GM19035 (cell line): Measurements from ENCODE around the gene PCDH10.

ENCODE experiments used
- ATAC-seq: cut with Tn5 transposase; IDR thresholded peaks from one replicate; pipeline ENCODE4 v1.9.1; 2021; ENCODE audit not compliant: unreplicated experiment

Gene PCDH10

DNA sequence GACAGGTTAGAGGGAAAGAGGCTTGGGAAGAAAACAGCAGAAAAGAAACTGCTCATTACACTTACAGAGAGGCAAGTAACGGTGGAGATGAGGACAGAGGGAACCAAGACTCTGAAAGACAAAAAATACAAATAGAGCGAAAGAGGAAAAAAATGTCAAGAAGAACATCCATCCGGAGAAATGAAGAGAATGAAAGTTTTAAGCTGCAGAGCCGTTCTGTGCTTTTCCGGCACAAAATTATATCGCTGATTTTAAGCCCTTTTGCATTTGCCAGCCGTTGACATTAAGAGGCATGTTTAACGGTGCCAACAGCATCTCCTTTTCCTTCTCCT is 236 bp downstream of the PCDH10 start:
- no peak for ATAC-seq

GRCh38 chr4:133149932-133150471 is 908 bp downstream of the PCDH10 start:
- ATAC-seq, result no peak

- ATAC-seq, result no peak
These were observed 1.6 kb downstream of the PCDH10 start for GRCh38 chr4:133150486-133151340.

- no peak for ATAC-seq
These were observed 2.2 kb downstream of the PCDH10 start for GRCh38 chr4:133151341-133151690.

DNA sequence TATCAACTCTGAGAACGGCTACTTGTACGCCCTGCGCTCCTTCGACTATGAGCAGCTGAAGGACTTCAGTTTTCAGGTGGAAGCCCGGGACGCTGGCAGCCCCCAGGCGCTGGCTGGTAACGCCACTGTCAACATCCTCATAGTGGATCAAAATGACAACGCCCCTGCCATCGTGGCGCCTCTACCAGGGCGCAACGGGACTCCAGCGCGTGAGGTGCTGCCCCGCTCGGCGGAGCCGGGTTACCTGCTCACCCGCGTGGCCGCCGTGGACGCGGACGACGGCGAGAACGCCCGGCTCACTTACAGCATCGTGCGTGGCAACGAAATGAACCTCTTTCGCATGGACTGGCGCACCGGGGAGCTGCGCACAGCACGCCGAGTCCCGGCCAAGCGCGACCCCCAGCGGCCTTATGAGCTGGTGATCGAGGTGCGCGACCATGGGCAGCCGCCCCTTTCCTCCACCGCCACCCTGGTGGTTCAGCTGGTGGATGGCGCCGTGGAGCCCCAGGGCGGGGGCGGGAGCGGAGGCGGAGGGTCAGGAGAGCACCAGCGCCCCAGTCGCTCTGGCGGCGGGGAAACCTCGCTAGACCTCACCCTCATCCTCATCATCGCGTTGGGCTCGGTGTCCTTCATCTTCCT is 2.7 kb downstream of the PCDH10 start:
- no peak for ATAC-seq

DNA sequence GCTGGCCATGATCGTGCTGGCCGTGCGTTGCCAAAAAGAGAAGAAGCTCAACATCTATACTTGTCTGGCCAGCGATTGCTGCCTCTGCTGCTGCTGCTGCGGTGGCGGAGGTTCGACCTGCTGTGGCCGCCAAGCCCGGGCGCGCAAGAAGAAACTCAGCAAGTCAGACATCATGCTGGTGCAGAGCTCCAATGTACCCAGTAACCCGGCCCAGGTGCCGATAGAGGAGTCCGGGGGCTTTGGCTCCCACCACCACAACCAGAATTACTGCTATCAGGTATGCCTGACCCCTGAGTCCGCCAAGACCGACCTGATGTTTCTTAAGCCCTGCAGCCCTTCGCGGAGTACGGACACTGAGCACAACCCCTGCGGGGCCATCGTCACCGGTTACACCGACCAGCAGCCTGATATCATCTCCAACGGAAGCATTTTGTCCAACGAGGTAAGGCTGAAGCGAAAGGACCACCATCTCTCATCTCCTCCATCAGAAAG is 3.3 kb downstream of the PCDH10 start:
- no peak for ATAC-seq

DNA sequence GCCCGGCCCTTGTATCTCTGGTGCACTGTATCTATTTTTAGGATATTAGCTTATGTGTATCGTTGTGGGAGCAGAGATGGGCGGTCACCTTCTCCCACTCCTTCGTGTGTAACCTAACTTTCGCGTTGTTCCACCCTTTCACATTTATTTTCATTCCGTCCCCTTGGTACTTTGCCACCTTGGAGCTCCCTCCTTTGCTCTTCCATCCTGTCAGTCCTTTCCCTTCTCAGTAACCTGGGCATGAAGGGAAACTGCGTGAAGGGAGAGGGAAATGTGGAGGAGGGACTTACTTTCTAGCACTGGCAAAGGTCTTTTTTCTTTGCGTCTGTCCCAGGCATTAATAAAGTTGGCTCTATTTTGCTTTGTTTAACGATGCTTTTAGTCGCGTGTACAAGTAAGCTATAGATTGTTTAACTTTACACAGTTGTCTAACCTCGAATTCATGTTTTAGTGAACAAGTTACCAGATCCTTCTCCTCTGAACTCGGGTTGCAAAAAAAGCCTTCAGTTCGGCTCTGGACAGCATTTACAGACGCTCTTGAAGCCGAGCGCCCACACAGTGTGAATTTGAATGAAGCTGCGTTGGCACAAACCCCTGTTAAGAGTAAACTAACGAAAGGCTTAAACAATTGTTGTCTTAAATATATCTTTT is 3.9 kb downstream of the PCDH10 start:
- no peak for ATAC-seq

DNA sequence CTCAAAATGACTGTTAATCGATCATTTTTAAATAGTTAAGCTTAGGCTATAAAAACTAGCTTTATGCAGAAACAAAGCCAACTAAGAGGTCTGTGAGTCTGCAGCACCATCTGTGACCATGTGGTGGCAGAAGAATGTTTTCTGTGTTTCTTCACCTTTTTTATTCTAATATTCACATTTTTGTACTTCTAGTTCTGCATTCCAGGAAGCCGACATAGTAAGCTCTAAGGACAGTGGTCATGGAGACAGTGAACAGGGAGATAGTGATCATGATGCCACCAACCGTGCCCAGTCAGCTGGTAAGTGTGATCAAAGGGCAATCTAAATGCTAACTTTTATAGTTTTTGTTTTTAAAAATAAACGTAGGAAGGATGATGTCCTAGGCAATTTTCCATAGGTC is 5.6 kb downstream of the PCDH10 start:
- ATAC-seq, result peak; percentile 62

GRCh38 chr4:133156096-133156495 is 7.0 kb downstream of the PCDH10 start:
- no peak for ATAC-seq

DNA sequence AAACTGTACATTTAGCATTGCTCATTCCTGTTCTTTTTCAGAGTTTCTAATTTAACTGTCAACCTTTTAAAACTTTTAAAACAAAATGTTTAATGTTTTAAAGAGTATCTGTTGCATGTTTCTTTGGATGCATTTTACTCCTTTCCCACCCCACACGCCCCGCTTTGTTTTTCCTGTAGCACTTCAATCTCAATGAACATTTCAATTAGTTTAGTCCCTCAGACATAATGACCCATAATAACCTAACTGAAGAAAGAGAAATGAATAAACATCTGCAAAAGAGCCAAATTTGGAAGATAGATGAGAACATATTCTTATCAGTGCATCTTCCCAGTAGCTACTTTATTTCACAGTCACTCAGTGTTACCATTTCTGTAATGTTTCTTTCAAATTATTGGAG is 7.5 kb downstream of the PCDH10 start:
- ATAC-seq, result no peak

- ATAC-seq, result no peak
These were observed 8.5 kb downstream of the PCDH10 start for GRCh38 chr4:133157460-133158160.

GRCh38 chr4:133160853-133161252 is 11.8 kb downstream of the PCDH10 start:
- no peak for ATAC-seq

DNA sequence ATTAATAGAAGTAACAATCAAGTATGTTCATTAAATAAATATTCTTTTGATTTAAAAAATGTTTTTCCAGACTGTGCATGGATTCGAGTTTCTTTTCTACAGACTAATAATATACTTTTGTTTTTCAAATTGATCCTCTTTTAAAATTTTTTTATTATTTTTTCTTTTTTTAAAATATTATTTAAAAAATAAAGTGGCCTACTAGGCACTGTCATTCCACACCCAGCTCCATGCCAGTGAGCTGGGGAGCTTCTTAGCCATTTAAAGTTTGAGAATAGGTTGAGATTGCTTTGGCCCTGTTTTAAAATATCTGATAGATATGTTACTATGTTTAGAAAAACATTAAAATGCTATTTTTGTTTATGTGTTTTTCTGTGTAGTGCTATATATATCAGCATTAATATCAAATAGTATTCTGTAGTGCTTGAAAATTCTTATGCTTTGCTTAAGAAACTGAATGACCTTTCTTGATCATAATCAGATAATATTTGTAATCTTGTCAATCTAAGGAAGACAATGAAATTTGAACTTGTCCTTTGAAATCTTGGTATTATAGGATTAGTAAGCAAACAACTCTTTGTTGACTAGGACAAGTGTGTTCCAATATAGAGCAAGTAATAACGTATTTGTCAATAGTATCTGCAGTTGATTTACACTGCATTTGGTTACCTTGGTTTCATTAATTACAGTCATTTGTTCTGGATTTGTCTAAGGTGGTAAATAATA is 12.6 kb downstream of the PCDH10 start:
- ATAC-seq, result no peak

DNA sequence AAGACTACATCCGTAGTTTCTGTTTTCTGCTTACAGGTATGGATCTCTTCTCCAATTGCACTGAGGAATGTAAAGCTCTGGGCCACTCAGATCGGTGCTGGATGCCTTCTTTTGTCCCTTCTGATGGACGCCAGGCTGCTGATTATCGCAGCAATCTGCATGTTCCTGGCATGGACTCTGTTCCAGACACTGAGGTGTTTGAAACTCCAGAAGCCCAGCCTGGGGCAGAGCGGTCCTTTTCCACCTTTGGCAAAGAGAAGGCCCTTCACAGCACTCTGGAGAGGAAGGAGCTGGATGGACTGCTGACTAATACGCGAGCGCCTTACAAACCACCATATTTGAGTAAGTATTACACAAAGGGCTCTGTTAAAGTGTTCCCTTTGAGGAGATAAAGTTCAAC is 13.8 kb downstream of the PCDH10 start:
- no peak for ATAC-seq

DNA sequence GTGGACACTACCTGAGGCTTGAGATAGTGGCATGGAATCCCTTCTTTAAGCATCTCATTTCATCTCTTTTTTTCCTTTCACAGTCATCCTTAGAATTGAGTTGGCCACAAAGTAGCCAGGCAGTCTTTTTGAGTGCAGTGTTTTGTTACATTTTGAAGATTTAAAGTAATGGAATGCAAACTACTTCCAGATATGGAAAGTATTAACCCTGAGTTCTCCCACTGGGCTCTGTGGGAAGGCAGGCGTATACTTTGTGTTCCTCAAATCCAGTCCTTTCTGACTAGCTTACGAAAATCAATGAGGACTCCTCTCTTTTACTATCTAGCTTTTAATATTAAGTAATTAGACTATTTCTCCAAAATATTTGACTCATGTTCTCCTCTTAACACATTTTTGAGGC is 29.9 kb downstream of the PCDH10 start:
- ATAC-seq, result no peak

- no peak for ATAC-seq
These were observed 37.1 kb downstream of the PCDH10 start for GRCh38 chr4:133186210-133186609.

GRCh38 chr4:133186845-133187244 is 37.8 kb downstream of the PCDH10 start:
- ATAC-seq, result no peak

GRCh38 chr4:133188433-133189146 is 39.5 kb downstream of the PCDH10 start:
- ATAC-seq, result no peak

- no peak for ATAC-seq
These were observed 40.0 kb downstream of the PCDH10 start for GRCh38 chr4:133189147-133189517.

GRCh38 chr4:133190098-133190497 is 41.0 kb downstream of the PCDH10 start:
- ATAC-seq, result no peak
